Measurements from ENCODE around the gene CCDC183.

Gene CCDC183

DNA sequence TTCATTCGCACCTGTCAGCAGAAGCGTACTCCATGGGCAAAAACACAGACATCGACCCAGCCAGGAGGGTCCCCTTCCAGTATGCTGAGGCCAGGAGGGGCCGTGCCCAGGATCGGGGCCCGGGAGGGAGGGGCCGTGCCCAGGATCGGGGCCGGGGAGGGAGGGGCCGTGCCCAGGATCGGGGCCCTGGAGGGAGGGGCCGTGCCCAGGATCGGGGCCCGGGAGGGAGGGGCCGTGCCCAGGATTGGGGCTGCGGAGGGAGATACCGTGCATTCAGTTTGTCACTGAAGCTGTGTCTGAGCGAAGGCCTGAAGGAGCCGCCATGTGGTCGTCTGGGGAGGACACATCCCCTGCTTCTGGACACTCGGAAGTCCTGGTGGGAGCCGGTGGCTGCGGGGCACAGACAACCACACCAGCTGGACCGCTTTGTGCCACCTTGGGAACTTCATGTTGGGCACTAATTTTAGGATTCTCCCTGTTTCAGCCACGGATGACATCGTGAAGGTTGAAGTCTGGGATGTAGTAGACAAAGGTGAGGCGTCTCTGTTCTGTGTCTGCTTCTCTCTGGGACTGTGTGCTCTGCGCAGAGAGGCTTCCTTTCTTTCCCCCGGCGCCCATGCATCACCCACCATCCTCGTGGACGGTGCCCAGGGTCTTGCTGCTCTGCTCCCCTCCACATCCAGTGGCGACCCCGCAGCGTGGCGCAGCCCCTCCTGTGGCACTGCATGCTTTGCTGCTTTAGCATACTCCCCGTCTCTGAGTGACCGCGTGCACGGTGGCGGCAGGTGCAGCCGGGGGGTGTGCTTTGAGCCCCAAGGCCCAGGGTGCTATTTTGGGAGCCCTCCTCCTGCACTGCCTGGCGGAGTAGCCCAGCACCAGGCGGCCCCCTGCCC lies 29.4 kb downstream of the CCDC183 start:
- Histone ChIP-seq H3K27me3 (replicated peaks; ENCODE audit: insufficient read depth, low read length) (no peaks in the 10 kb centered on the region), H3K36me3 (replicated peaks; ENCODE audit: insufficient read depth, low read length) (no peaks in the 10 kb centered on the region), H3K27ac (ENCODE audit: low read length) (no peak overlapping the region), H3K4me1 (ENCODE audit: low read length) (no peaks in the 10 kb centered on the region), H3F3A (ENCODE audit: insufficient read depth, low read length) (no peaks in the 10 kb centered on the region), H3K4me3 (ENCODE audit: low read length) (no peak overlapping the region), H3K9me3 (replicated peaks; ENCODE audit: insufficient read depth, low read length) (no peaks in the 10 kb centered on the region), H3K4me2 (ENCODE audit: low read depth, low read length) (no peak overlapping the region), H3K9ac (ENCODE audit: low read length) (no peak overlapping the region), H2AFZ (ENCODE audit: low read length) (no peak overlapping the region), H4K20me1 (ENCODE audit: insufficient read depth, low read length) (no peaks in the 10 kb centered on the region), H3K79me2 (ENCODE audit: low read length) (peaks cover 10% of the 10 kb centered on the region), H3K9me2 (replicated peaks; ENCODE audit: insufficient read depth, low read length) (no peaks in the 10 kb centered on the region)
- no peak for DNase-seq
- TF ChIP-seq CTCF (IDR thresholded peaks at IDR 0.05; ENCODE audit: low read length) (no peak), EZH2phosphoT487 (IDR thresholded peaks at IDR 0.05; ENCODE audit: low read length) (no peak), EZH2 (optimal IDR thresholded peaks at IDR 0.05; ENCODE audit: low read depth, low read length) (no peak)

DNA sequence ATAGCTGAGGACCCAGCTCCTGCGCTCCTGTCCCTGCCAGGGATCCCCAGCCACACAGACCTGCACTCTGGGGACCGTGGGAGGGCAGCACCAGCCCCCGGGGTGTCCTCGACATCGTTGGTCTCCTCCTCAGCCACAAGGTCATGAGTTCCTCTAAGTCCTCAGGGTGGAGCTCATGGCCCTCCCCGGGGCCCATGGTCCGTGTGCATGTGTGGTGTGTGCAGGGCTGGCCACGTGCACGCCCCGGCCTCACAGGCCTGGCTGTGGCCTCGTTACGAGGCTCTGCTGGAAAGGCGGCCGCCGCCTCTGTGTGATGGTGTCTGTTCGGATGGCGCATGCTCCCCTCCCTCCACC lies 30.0 kb downstream of the CCDC183 start:
- H4K20me1 ChIP-seq (ENCODE audit: insufficient read depth, low read length), result no peaks in the 10 kb centered on the region
- H3K36me3 ChIP-seq (replicated peaks; ENCODE audit: insufficient read depth, low read length), result no peaks in the 10 kb centered on the region
- TF ChIP-seq CTCF (IDR thresholded peaks at IDR 0.05; ENCODE audit: low read length), result no peak
- TF ChIP-seq EZH2 (optimal IDR thresholded peaks at IDR 0.05; ENCODE audit: low read depth, low read length), result no peak
- no peak for TF ChIP-seq EZH2phosphoT487 (IDR thresholded peaks at IDR 0.05; ENCODE audit: low read length)
- H3K4me3 ChIP-seq (ENCODE audit: low read length), result no peak overlapping the region
- no peak overlapping the region for H3K9ac ChIP-seq (ENCODE audit: low read length)
- H3F3A ChIP-seq (ENCODE audit: insufficient read depth, low read length), result no peaks in the 10 kb centered on the region
- no peak for DNase-seq
- H3K27ac ChIP-seq (ENCODE audit: low read length), result no peak overlapping the region
- H2AFZ ChIP-seq (ENCODE audit: low read length), result no peak overlapping the region
- H3K4me1 ChIP-seq (ENCODE audit: low read length), result no peaks in the 10 kb centered on the region
- no peaks in the 10 kb centered on the region for H3K9me3 ChIP-seq (replicated peaks; ENCODE audit: insufficient read depth, low read length)
- no peaks in the 10 kb centered on the region for H3K9me2 ChIP-seq (replicated peaks; ENCODE audit: insufficient read depth, low read length)
- H3K4me2 ChIP-seq (ENCODE audit: low read depth, low read length), result no peak overlapping the region
- H3K27me3 ChIP-seq (replicated peaks; ENCODE audit: insufficient read depth, low read length), result no peaks in the 10 kb centered on the region
- peaks cover 4% of the 10 kb centered on the region; the same call in 1 of the 2 replicates for H3K79me2 ChIP-seq (ENCODE audit: low read length)

DNA sequence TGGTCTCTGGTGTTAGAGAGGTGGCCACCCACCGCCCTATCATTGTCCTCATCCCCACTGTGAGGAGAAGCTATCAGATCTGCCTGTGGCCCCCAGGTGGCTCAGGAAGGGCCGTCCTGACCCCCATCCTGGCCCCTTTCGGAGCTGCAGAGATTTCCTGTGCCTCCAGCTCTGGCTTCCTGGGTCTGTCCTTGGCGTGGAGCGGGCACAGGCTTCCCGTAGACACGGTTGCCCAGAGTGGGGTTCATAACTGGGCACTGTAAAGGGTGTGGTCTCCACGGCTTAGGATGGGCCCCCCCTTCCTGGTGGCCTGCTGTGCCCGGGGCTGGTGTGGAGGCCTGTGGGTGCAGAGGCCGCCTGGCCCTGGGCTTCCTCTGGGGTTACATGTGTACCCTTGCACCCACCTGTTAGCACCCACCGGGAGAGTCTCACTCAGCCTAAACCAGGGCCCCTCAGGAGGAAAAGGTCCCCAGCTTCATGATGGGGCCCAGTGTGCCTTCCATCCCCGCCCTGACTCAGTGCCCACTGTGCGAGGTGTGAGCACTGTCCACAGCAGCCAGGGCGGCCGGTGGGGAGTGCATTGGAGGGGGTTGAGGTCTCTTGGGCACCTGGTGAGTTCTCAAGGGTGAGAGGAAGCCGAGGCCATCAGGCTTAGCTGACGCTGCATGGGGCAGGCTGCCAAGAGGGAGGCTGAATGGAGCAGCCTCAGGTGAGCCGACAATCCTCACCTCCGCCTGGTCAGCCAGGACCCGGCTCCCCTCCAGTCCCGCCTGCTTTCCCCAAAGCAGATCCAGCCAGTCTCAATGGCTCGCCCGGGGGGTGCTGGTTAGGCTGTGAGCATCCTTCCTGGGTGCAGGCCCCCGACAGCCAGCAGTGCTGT lies 30.8 kb downstream of the CCDC183 start:
- no peak for DNase-seq
- no peaks in the 10 kb centered on the region for H3K4me1 ChIP-seq (ENCODE audit: low read length)
- no peak overlapping the region for H3K9ac ChIP-seq (ENCODE audit: low read length)
- no peaks in the 10 kb centered on the region for H4K20me1 ChIP-seq (ENCODE audit: insufficient read depth, low read length)
- no peaks in the 10 kb centered on the region for H3K9me2 ChIP-seq (replicated peaks; ENCODE audit: insufficient read depth, low read length)
- no peak overlapping the region for H3K27ac ChIP-seq (ENCODE audit: low read length)
- H3K27me3 ChIP-seq (replicated peaks; ENCODE audit: insufficient read depth, low read length), result no peaks in the 10 kb centered on the region
- no peaks in the 10 kb centered on the region for H3K9me3 ChIP-seq (replicated peaks; ENCODE audit: insufficient read depth, low read length)
- H3K4me2 ChIP-seq (ENCODE audit: low read depth, low read length), result no peak overlapping the region
- TF ChIP-seq EZH2phosphoT487 (IDR thresholded peaks at IDR 0.05; ENCODE audit: low read length) (no peak), CTCF (IDR thresholded peaks at IDR 0.05; ENCODE audit: low read length) (no peak), EZH2 (optimal IDR thresholded peaks at IDR 0.05; ENCODE audit: low read depth, low read length) (no peak)
- H2AFZ ChIP-seq (ENCODE audit: low read length), result no peak overlapping the region
- no peaks in the 10 kb centered on the region for H3F3A ChIP-seq (ENCODE audit: insufficient read depth, low read length)
- peaks cover under 1% of the 10 kb centered on the region; the same call in 1 of the 2 replicates for H3K79me2 ChIP-seq (ENCODE audit: low read length)
- no peaks in the 10 kb centered on the region for H3K36me3 ChIP-seq (replicated peaks; ENCODE audit: insufficient read depth, low read length)
- no peak overlapping the region for H3K4me3 ChIP-seq (ENCODE audit: low read length)
